ENCODE results near the gene SLC25A19.

DNA sequence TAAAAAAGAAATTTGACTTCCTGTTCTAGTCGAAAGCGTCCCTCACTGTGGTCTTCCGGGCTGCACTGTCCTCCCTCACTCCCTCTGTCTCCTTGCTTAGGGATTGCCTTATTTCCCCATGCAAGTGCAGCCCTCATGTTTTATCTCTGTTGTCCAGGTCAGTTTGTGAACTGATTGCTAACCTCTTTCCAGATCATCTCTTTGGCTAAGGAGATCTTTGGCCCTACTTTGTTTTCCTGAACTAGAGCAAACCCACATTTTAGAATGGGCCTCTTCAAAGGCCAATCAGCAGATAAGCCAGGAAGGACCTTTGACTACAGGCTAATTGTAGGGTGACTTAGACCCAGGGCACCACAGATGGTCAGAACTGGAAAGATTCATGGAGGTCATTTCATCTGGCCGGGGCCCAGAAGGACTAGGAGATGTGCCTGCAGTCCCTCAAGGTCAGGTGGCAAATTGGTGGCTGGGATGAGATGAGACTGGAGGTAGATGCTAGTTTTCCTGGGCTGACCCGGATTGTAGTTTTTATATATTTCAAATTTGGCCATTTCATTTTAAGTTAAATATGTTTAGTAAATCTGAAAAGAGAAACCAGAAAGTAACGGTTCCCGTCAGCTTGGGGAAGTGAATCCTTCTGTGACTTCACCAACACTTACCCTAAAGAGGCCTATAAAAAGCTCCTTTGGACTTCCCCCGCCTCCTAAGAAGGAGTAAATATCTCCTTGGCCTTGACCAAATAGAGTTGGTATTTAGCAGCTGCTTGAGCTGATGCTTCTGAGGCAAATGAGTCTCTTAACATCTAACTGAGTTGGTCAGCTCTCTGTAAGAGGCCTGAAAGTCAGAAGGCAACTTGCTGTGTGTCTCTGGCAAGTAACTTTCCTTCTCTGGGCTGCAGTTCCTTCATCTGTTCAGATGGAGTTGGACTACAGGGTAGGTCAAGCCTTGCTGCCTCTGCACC lies 6.2 kb upstream of the SLC25A19 start:
- TF ChIP-seq, protein P1, sequence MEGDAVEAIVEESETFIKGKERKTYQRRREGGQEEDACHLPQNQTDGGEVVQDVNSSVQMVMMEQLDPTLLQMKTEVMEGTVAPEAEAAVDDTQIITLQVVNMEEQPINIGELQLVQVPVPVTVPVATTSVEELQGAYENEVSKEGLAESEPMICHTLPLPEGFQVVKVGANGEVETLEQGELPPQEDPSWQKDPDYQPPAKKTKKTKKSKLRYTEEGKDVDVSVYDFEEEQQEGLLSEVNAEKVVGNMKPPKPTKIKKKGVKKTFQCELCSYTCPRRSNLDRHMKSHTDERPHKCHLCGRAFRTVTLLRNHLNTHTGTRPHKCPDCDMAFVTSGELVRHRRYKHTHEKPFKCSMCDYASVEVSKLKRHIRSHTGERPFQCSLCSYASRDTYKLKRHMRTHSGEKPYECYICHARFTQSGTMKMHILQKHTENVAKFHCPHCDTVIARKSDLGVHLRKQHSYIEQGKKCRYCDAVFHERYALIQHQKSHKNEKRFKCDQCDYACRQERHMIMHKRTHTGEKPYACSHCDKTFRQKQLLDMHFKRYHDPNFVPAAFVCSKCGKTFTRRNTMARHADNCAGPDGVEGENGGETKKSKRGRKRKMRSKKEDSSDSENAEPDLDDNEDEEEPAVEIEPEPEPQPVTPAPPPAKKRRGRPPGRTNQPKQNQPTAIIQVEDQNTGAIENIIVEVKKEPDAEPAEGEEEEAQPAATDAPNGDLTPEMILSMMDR (IDR thresholded peaks at IDR 0.05), result no peak
- no peak for TF ChIP-seq POLR2A (IDR thresholded peaks at IDR 0.05)

Measured in lower leg skin (tissue), 3 donors.